GM08714 (cell line): ENCODE measurements around the gene DKK3.

Experiments
- H3K4me3 ChIP-seq: fragments of 200-500 bp; sonication (Bioruptor generic); 2 replicates; pipeline ENCODE4 v1.5.1; 2014; ENCODE audit warnings: mild to moderate bottlenecking, low read length, inconsistent platforms
- ZNF274 ChIP-seq: IDR thresholded peaks from 2 replicates; pipeline ENCODE4 v1.6.1; 2012; ENCODE audit warnings: mild to moderate bottlenecking, low read depth, low read length

Gene DKK3

DNA sequence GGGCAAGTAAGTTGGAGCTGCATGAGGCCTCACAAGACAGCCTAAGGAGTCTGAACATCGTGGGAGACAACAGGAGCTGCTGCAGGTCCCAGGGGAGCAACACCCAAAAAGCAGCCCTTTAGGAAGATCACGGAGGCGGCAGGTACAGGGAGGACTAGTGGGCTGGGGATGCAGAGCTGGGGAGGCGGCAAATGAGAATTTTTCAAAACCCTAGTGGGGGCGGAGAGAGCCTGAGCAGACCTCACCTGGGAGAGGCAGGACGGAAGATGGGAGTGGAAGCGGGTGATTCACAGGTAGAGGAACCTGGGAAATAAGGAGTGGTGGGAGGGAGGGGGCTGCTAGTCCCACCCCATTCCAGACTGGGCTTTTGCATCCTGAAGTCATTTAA lies 42.1 kb downstream of the DKK3 start:
- no peak overlapping the region for H3K4me3 ChIP-seq
- TF ChIP-seq ZNF274: no peak

DNA sequence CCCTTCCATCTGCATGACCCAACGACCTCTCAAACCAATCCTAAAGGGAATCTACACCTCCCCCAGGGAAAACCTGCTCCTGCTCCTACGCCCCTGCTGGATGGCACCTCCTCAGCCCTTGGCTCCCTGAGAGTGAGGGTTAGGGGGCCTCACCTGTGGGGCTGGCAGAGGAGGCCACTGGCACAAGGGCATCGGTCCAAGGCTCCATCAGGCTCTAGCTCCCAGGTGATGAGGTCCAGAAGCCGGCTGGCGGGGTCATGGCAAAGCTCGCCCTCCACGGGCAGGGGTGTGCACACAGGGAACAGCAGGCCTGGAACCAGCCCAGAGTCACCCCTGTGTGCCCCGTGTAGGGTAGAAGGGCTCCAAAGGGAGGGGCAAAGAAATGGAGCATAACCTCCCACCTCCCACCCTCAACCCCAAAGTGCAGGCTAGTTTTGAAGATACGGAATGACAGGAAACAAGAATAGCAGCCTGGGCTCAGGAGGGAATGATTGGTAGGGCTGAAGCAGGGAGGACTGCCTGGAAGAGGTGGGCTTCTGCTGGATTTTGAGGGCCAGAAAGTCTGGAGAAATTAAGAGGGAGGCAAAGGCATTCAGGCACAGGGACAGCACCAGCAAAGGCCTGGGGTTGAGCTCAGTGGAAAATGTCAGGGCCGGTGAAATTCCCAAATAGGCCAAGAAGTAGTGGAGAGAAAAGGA lies 42.6 kb downstream of the DKK3 start:
- H3K4me3 ChIP-seq: no peak overlapping the region
- no peak for TF ChIP-seq ZNF274

DNA sequence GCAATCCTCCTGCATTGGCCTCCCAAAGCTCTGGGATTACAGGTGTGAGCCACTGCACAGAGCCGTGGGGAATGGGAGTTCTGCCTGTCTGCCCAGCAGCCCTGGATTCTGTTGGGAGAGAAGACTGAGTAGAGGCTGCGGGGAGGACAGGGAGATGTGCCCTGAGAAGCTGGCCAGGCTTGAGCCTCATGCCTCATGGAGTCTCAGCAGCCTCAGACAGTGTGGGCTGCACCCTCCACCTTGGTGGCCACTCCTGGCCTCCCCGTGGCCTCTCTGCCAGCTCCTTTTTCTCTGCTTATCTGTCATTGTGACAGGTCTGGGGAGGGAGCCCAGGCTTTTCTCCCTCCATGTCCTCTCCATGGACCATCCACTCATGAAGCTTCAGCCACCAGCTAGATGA lies 43.2 kb downstream of the DKK3 start:
- no peak overlapping the region for H3K4me3 ChIP-seq

DNA sequence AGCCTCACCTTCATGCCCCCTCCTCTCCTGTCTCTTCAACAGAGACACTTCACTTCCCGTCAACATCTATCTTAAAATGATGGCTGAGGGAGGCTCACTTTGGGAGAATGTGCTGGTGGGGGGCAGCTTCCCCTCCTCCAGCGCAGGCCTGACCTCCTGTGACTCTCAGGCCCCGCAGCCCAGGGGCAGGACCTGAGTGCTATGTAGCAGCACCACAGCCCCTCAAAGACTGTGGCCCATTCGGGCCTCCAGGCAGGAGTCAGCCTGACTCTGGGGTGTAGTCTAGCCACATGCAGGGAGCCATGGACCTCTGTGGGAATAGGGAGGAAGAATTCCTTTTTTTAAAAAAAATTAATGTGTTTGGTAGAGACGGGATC lies 43.7 kb downstream of the DKK3 start:
- H3K4me3 ChIP-seq: no peak overlapping the region
- no peak for TF ChIP-seq ZNF274

More for the DNA sequence above, 43.2 kb downstream of the DKK3 start:
- TF ChIP-seq ZNF274: no peak

GRCh38 chr11:11963842-11964773 lies 44.3 kb downstream of the DKK3 start:
- TF ChIP-seq ZNF274: no peak
- no peak overlapping the region for H3K4me3 ChIP-seq

DNA sequence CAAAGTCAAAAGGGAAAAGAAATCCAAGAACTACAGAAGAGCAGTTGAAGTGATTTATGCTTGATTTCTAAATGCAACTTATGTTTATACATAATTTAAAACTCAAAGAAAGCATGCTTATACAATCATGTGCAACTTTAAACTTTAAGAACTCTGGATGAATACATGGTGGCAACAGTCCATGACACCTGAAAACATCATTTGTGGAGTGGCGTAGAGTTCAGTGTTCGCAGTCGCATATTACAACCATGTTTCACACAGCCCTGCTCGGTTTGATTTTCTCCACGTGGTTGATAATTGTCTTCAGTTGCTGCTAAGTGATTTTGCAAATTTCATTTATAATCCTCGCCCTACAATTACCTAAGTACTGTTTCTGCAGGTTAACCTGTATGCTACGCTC lies 45.4 kb downstream of the DKK3 start:
- H3K4me3 ChIP-seq: no peak overlapping the region
- TF ChIP-seq ZNF274: no peak

DNA sequence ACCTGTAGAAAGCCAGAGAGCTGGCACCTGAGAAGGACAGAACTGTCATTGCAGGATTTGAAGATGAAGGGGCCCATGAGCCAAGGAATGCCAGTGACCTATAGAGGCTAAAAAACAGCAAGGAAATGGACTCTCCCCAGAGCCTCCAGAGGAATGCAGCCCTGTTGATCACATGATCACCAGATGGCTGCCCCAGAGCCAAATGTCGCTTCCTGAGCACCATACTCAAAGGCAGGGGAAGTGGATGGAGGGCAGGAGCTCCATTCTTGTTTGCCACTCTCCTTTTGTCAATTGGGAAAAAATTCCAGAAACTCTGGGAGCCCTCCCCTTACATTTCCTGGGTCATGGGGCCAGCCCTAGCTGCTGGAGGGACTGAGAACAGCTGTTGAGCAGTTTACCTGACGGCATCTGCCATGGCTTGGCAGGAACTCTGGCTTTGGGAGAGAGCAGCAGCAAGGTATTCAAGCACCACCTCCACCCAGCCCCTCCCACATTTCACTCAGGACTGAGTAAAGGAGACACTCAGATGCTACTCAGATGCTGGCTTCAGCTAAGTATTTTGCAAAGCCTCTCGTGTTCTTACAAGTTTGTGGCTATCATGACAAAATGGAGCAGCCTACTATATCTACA lies 46.9 kb downstream of the DKK3 start:
- H3K4me3 ChIP-seq: no peak overlapping the region
- TF ChIP-seq ZNF274: no peak

GRCh38 chr11:11960687-11961086 lies 47.7 kb downstream of the DKK3 start:
- TF ChIP-seq ZNF274: no peak
- H3K4me3 ChIP-seq: no peak overlapping the region

DNA sequence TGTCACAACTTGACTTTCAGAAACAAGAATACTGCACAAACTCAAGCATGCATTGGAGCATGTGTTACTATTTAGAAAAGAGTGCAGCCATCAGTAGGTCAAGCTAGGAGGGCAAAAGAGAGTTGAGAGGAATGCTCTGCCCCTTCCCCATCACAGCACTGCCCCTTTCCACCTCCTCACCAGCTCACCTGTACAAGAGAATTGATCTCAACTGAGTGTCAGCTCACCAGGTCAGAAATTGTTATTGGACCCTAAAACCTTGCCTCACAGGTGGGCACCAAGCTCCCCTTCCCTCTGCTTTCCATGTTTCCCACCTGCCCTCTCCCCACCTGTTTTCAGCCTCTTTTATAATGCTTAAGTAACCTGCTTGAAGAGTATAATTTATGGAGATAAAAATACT lies 48.8 kb downstream of the DKK3 start:
- TF ChIP-seq ZNF274: no peak
- H3K4me3 ChIP-seq: no peak overlapping the region

- TF ChIP-seq ZNF274: no peak
- no peak overlapping the region for H3K4me3 ChIP-seq
These were observed 49.8 kb downstream of the DKK3 start for GRCh38 chr11:11958403-11959231.

- H3K4me3 ChIP-seq: no peak overlapping the region
- no peak for TF ChIP-seq ZNF274
These were observed 52.4 kb downstream of the DKK3 start for GRCh38 chr11:11956006-11956405.

GRCh38 chr11:11952036-11952435 lies 56.4 kb downstream of the DKK3 start:
- H3K4me3 ChIP-seq: no peak overlapping the region
- TF ChIP-seq ZNF274: no peak

DNA sequence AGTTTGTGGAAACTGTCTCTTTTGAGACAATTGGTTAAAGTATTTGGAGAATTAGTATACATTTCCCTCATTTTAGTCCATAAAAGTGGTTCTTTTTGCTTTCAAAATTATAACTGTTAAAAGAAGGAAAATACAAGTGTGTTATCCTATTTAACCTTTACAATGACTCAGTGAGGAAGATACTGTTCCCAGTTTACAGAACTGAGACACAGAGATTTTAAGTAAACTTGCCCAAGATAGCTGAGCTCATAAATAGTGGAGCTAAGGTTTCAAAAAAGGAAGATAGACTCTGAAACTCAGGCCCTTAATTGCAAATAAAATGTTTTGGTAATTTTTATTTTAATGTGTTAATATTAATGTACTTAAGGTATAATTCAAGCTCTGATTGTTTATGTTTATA lies 58.9 kb downstream of the DKK3 start:
- TF ChIP-seq ZNF274: no peak
- H3K4me3 ChIP-seq: no peak overlapping the region
